PC-9 (cell line): Measurements from ENCODE around the gene NUP133.
"Not testable (repeated sequence)": the region's sequence is repeated elsewhere in the genome, so short reads cannot be mapped to it uniquely, and the experiment has no call there.

Source experiments
- EZH2 ChIP-seq: fragments of 200-600 bp; sonication (generic); IDR thresholded peaks from 2 replicates; pipeline ENCODE4 v1.8.0; 2017; ENCODE audit warnings: antibody characterized with exemption, low read depth
- TF ChIP-seq, protein P1 (sequence below): fragments of 200-600 bp; sonication (generic); conservative IDR thresholded peaks from 2 replicates; pipeline ENCODE4 v1.6.1; 2017; ENCODE audit warnings: mixed run types, antibody characterized with exemption, mild to moderate bottlenecking, moderate library complexity

- TF ChIP-seq, protein P1, sequence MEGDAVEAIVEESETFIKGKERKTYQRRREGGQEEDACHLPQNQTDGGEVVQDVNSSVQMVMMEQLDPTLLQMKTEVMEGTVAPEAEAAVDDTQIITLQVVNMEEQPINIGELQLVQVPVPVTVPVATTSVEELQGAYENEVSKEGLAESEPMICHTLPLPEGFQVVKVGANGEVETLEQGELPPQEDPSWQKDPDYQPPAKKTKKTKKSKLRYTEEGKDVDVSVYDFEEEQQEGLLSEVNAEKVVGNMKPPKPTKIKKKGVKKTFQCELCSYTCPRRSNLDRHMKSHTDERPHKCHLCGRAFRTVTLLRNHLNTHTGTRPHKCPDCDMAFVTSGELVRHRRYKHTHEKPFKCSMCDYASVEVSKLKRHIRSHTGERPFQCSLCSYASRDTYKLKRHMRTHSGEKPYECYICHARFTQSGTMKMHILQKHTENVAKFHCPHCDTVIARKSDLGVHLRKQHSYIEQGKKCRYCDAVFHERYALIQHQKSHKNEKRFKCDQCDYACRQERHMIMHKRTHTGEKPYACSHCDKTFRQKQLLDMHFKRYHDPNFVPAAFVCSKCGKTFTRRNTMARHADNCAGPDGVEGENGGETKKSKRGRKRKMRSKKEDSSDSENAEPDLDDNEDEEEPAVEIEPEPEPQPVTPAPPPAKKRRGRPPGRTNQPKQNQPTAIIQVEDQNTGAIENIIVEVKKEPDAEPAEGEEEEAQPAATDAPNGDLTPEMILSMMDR = not testable (repeated sequence)
- not testable (repeated sequence) for TF ChIP-seq EZH2
Measured at GRCh38 chr1:229412810-229413209, 95.3 kb downstream of the NUP133 start.
